HepG2 (cell line): ENCODE results near the gene SREBF1. TPM values are rescaled to one million over a fixed set of nuclear protein-coding genes. Genes with fewer than 3 reads are reported as not detected.

Experiments used
- AKNA ChIP-seq: sonication (generic); formaldehyde crosslinking; IDR thresholded peaks from 2 replicates; pipeline ENCODE4 v1.4.0; 2020; ENCODE audit warnings: missing genetic modification reagents, borderline replicate concordance
- BCL6 ChIP-seq: IDR thresholded peaks from 2 replicates; pipeline ENCODE4 v1.6.1; 2016; ENCODE audit warnings: missing genetic modification reagents, missing compliant biosample characterization
- CERS6 ChIP-seq: sonication (generic); formaldehyde crosslinking; IDR thresholded peaks from 2 replicates; pipeline ENCODE4 v1.5.0; 2020; ENCODE audit warnings: missing genetic modification reagents
- DMTF1 ChIP-seq: sonication (generic); formaldehyde crosslinking; IDR thresholded peaks from 2 replicates; pipeline ENCODE4 v1.4.0; 2020; ENCODE audit warnings: mild to moderate bottlenecking, missing genetic modification reagents
- FOXA1 ChIP-seq, 2 experiments: fragments of 450-650 bp in 1 of 2; sonication (generic) in 1 of 2; formaldehyde crosslinking in 1 of 2; IDR thresholded peaks; 2 replicates each; pipeline versions ENCODE4 v1.4.0 to v1.6.1; 2016 to 2020; ENCODE audit warnings: missing genetic modification reagents in 1 of 2
- GTF2F1 ChIP-seq: fragments of 150-350 bp; IDR thresholded peaks from 2 replicates; pipeline ENCODE4 v1.6.1; 2014; ENCODE audit warnings: low read length
- KAT7 ChIP-seq: IDR thresholded peaks from 2 replicates; pipeline ENCODE4 v1.6.1; 2018; ENCODE audit warnings: borderline replicate concordance, missing compliant biosample characterization
- LBX2 ChIP-seq: sonication (generic); formaldehyde crosslinking; IDR thresholded peaks from 2 replicates; pipeline ENCODE4 v1.5.0; 2020; ENCODE audit warnings: missing genetic modification reagents, mild to moderate bottlenecking, borderline replicate concordance
- NCOR1 ChIP-seq: fragments of 200-600 bp; sonication (generic); IDR thresholded peaks from 2 replicates; pipeline ENCODE4 v1.7.0; 2017; ENCODE audit warnings: antibody characterized with exemption, low read length, borderline replicate concordance
- REXO4 ChIP-seq: sonication (generic); formaldehyde crosslinking; IDR thresholded peaks from 2 replicates; pipeline ENCODE4 v1.8.0; 2022; ENCODE audit warnings: missing genetic modification reagents, mild to moderate bottlenecking, borderline replicate concordance
- SAP130 ChIP-seq: IDR thresholded peaks from 2 replicates; pipeline ENCODE4 v1.6.1; 2016; ENCODE audit warnings: low read depth
- SUZ12 ChIP-seq: fragments of 150-350 bp; IDR thresholded peaks from 2 replicates; pipeline ENCODE4 v1.6.1; 2014; ENCODE audit warnings: low read depth, low read length
- TFAP4 ChIP-seq: sonication (generic); IDR thresholded peaks from 2 replicates; pipeline ENCODE4 v1.6.1; 2016; ENCODE audit warnings: low read depth, borderline replicate concordance
- YEATS4 ChIP-seq: sonication (generic); formaldehyde crosslinking; IDR thresholded peaks from 2 replicates; pipeline ENCODE4 v1.4.0; 2020; ENCODE audit warnings: missing genetic modification reagents, borderline replicate concordance
- ZBTB1 ChIP-seq: sonication (generic); formaldehyde crosslinking; IDR thresholded peaks from 2 replicates; pipeline ENCODE4 v1.4.0; 2020; ENCODE audit warnings: missing genetic modification reagents, borderline replicate concordance
- ZNF264 ChIP-seq: sonication (generic); formaldehyde crosslinking; IDR thresholded peaks from 2 replicates; pipeline ENCODE4 v1.4.0; 2020; ENCODE audit warnings: missing genetic modification reagents
- ZNF557 ChIP-seq: sonication (generic); formaldehyde crosslinking; IDR thresholded peaks from 2 replicates; pipeline ENCODE4 v1.4.0; 2020; ENCODE audit warnings: missing genetic modification reagents
- ZNF614 ChIP-seq: IDR thresholded peaks from 2 replicates; pipeline ENCODE4 v1.6.1; 2018; ENCODE audit warnings: missing biosample characterization, missing genetic modification reagents, inconsistent platforms, borderline replicate concordance
- ZNF761 ChIP-seq: sonication (generic); formaldehyde crosslinking; conservative IDR thresholded peaks from 2 replicates; pipeline ENCODE4 v1.4.0; 2020; ENCODE audit warnings: mild to moderate bottlenecking, missing genetic modification reagents
- ZNF782 ChIP-seq: sonication (generic); formaldehyde crosslinking; IDR thresholded peaks from 2 replicates; pipeline ENCODE4 v1.4.0; 2020; ENCODE audit warnings: missing genetic modification reagents, mild to moderate bottlenecking, borderline replicate concordance
- polyA plus RNA-seq, 8 experiments: library from polyadenylated mRNA; depleted of rRNA in 3 of 8; stranded (reverse) in 7 of 8; unstranded in 1 of 8; fragments of >200 nt; fragmentation: Illumina TruSeq in 4 of 8; extraction: Trizol in 4 of 8; gene quantifications; 2 replicates each; pipeline versions ENCODE4 v1.2.1 to v1.2.3, GENCODE V29; 2011 to 2016; ENCODE audit warnings: low read depth in 4 of 8, missing spikeins in 1 of 8, mixed read lengths in 1 of 8; ENCODE audit not compliant: insufficient read depth in 1 of 8
- total RNA-seq, 5 experiments: library from RNA; depleted of rRNA; stranded (reverse); fragments of >200 nt; fragmentation: Illumina TruSeq; extraction: Trizol; gene quantifications; 2 replicates each; pipeline ENCODE4 v1.2.3, GENCODE V29; 2016; ENCODE audit warnings: low read depth in 1 of 5

SREBF1 gene
- total and polyA plus RNA-seq, 2 of the 13 experiments (the other 11 are each of a cell fraction or from before 2014, with no cell fraction given) = 34.3 to 38.0 TPM

GRCh38 chr17:17837966-17838962, 1.5 kb upstream of the SREBF1 start (continued):
- TF ChIP-seq CERS6 (CRISPR knock-in tag) = no peak
- TF ChIP-seq ZNF264 (CRISPR knock-in tag) = no peak
- no peak for TF ChIP-seq ZNF782
- no peak for TF ChIP-seq SUZ12
- no peak for TF ChIP-seq BCL6 (CRISPR knock-in tag)
- TF ChIP-seq DMTF1 = no peak
- no peak for TF ChIP-seq LBX2
- no peak for TF ChIP-seq KAT7 (CRISPR knock-in tag)
- TF ChIP-seq SAP130 (CRISPR knock-in tag) = peak; percentile 53
- TF ChIP-seq REXO4 = no peak
- TF ChIP-seq ZNF614 (CRISPR knock-in tag) = no peak
- TF ChIP-seq ZNF761 (CRISPR knock-in tag) = no peak
- TF ChIP-seq NCOR1 = no peak
- TF ChIP-seq ZBTB1 = no peak
- TF ChIP-seq FOXA1 (IDR thresholded peaks at IDR 0.05) = no peak
- no peak for TF ChIP-seq FOXA1 (CRISPR knock-in tag; IDR thresholded peaks at IDR 0.05)
- TF ChIP-seq AKNA (CRISPR knock-in tag) = no peak
- no peak for TF ChIP-seq ZNF557 (CRISPR knock-in tag)
- peak; percentile 24; the same call in 1 of the 2 replicates for TF ChIP-seq TFAP4
- TF ChIP-seq GTF2F1 = no peak
- no peak for TF ChIP-seq YEATS4 (CRISPR knock-in tag)
